HEK293T (cell line): ENCODE measurements around the gene RABGGTB.
"Not testable (repeated sequence)": the region's sequence is repeated elsewhere in the genome, so short reads cannot be mapped to it uniquely, and the experiment has no call there.

ENCODE experiments used
- CTCF ChIA-PET: fragments of 350-600 bp; formaldehyde crosslinking; extraction: SDS; loops from one replicate; lab custom pipeline; 2021; ENCODE audit warnings: antibody characterized with exemption, inconsistent platforms; lab: Yijun Ruan, JAX
- POLR2A ChIA-PET: fragments of 350-600 bp; formaldehyde crosslinking; extraction: SDS; loops from one replicate; lab custom pipeline; 2020; ENCODE audit warnings: antibody characterized with exemption, inconsistent platforms; lab: Yijun Ruan, JAX
- DNase-seq: peaks from one replicate; pipeline ENCODE4 v3.0.0; 2012; ENCODE audit warnings: mixed read lengths; ENCODE audit errors: extremely low spot score
- ARNT ChIP-seq: fragments of 450-650 bp; IDR thresholded peaks from 2 replicates; pipeline ENCODE4 v1.6.1; 2017; ENCODE audit warnings: mild to moderate bottlenecking
- BHLHE40 ChIP-seq: fragments of 450-650 bp; IDR thresholded peaks from 2 replicates; pipeline ENCODE4 v1.6.1; 2016; ENCODE audit warnings: mild to moderate bottlenecking, moderate library complexity, borderline replicate concordance
- CTBP1 ChIP-seq: fragments of 450-650 bp; IDR thresholded peaks from 2 replicates; pipeline ENCODE4 v1.6.1; 2016; ENCODE audit warnings: borderline replicate concordance
- ELF4 ChIP-seq: fragments of 450-650 bp; IDR thresholded peaks from 2 replicates; pipeline ENCODE4 v1.6.1; 2017; ENCODE audit warnings: antibody characterized with exemption
- FOXA1 ChIP-seq: fragments of 450-650 bp; IDR thresholded peaks from 2 replicates; pipeline ENCODE4 v1.6.1; 2016; ENCODE audit warnings: mild to moderate bottlenecking
- FOXK2 ChIP-seq: fragments of 450-650 bp; IDR thresholded peaks from 2 replicates; pipeline ENCODE4 v1.6.1; 2016; ENCODE audit warnings: mild to moderate bottlenecking
- FOXM1 ChIP-seq: fragments of 450-650 bp; IDR thresholded peaks from 2 replicates; pipeline ENCODE4 v1.6.1; 2017; ENCODE audit warnings: mild to moderate bottlenecking, borderline replicate concordance
- HDGF ChIP-seq: fragments of 450-650 bp; IDR thresholded peaks from 2 replicates; pipeline ENCODE4 v1.6.1; 2017; ENCODE audit warnings: antibody characterized with exemption, borderline replicate concordance
- L3MBTL2 ChIP-seq: fragments of 450-650 bp; conservative IDR thresholded peaks from 2 replicates; pipeline ENCODE4 v1.6.1; 2016; ENCODE audit warnings: mild to moderate bottlenecking
- LEF1 ChIP-seq: fragments of 450-650 bp; IDR thresholded peaks from 2 replicates; pipeline ENCODE4 v1.6.1; 2017; ENCODE audit warnings: mild to moderate bottlenecking, borderline replicate concordance
- NFRKB ChIP-seq: fragments of 450-650 bp; IDR thresholded peaks from 2 replicates; pipeline ENCODE4 v1.6.1; 2016; ENCODE audit warnings: mild to moderate bottlenecking, moderate library complexity
- PKNOX1 ChIP-seq: fragments of 450-650 bp; IDR thresholded peaks from 2 replicates; pipeline ENCODE4 v1.6.1; 2016
- SP1 ChIP-seq: fragments of 450-650 bp; IDR thresholded peaks from 2 replicates; pipeline ENCODE4 v1.6.1; 2017
- SUZ12 ChIP-seq: fragments of 450-650 bp; IDR thresholded peaks from 2 replicates; pipeline ENCODE4 v1.6.1; 2016; ENCODE audit warnings: mild to moderate bottlenecking
- TARDBP ChIP-seq: fragments of 450-650 bp; IDR thresholded peaks from 2 replicates; pipeline ENCODE4 v1.6.1; 2016
- ZNF384 ChIP-seq: fragments of 450-650 bp; IDR thresholded peaks from 2 replicates; pipeline ENCODE4 v1.6.1; 2016

The RABGGTB gene

GRCh38 chr1:75785983-75786853 lies at the start of gene RABGGTB:
TSS of gene RABGGTB (plus strand) at chr1:75786256. CDS start at chr1:75786272, 16 bp downstream.
- POLR2A ChIA-PET: interaction anchor here (0.6 to 3.0 kb wide), 19 partner anchors 9 to 411 kb away, joined by 3 to 25 read pairs (median 4); partner anchors contain the start of genes ACADM and MSH4
- CTCF ChIA-PET: no interaction called here

GRCh38 chr1:75742047-75742625 lies 43.9 kb upstream of the RABGGTB start:
- no peak for DNase-seq
- CTCF ChIA-PET: no interaction called here
- TF ChIP-seq SUZ12: no peak
- no peak for TF ChIP-seq ARNT
- no peak for TF ChIP-seq FOXM1
- TF ChIP-seq NFRKB: no peak
- no peak for TF ChIP-seq SP1
- POLR2A ChIA-PET: no interaction called here

More at GRCh38 chr1:75785983-75786853, at the start of gene RABGGTB:
- TF ChIP-seq SP1 (no peak), HDGF (no peak), FOXM1 (0 out of 2 replicates have a peak, but pooled peaks have one; percentile 58), ZNF384 (no peak), ELF4 (peak; percentile 97), TARDBP (no peak), ARNT (no peak), LEF1 (peak; percentile 67; the same call in 1 of the 2 replicates), NFRKB (no peak), L3MBTL2 (peak; percentile 93), CTBP1 (0 out of 2 replicates have a peak, but pooled peaks have one; percentile 18), BHLHE40 (no peak)
- peak; percentile 99 for DNase-seq

GRCh38 chr1:75745276-75745675 lies 40.8 kb upstream of the RABGGTB start:
- ChIA-PET POLR2A (no interaction called here), CTCF (no interaction called here)
- TF ChIP-seq BHLHE40: no peak
- no peak for TF ChIP-seq HDGF
- TF ChIP-seq SP1: no peak
- no peak for TF ChIP-seq NFRKB
- TF ChIP-seq FOXK2: no peak
- no peak for TF ChIP-seq LEF1
- no peak for TF ChIP-seq ARNT
- no peak for TF ChIP-seq SUZ12
- no peak for TF ChIP-seq TARDBP
- TF ChIP-seq PKNOX1: no peak
- no peak for TF ChIP-seq FOXM1
- TF ChIP-seq ZNF384: no peak
- TF ChIP-seq CTBP1: no peak
- TF ChIP-seq FOXA1: no peak
- no peak for TF ChIP-seq L3MBTL2
- no peak for TF ChIP-seq ELF4
- no peak for DNase-seq

- POLR2A ChIA-PET, DNase-seq, CTCF ChIA-PET: not testable (repeated sequence)
Observed at GRCh38 chr1:75757210-75757609, 28.8 kb upstream of the RABGGTB start.

GRCh38 chr1:75758543-75758942 lies 27.5 kb upstream of the RABGGTB start:
- POLR2A ChIA-PET, DNase-seq, CTCF ChIA-PET: not testable (repeated sequence)

GRCh38 chr1:75764057-75764655 lies 21.9 kb upstream of the RABGGTB start:
- ChIA-PET CTCF (interaction anchor here (0.5 to 0.6 kb wide), 2 partner anchors 135 to 500 kb away, joined by 3 to 4 read pairs; no protein-coding TSS in a partner anchor), POLR2A (interaction anchor here (0.9 kb wide), 2 partner anchors 22 to 41 kb away, joined by 3 to 10 read pairs; partner anchors contain the start of gene RABGGTB)
- TF ChIP-seq FOXK2 (no peak), FOXM1 (no peak), SUZ12 (no peak), TARDBP (no peak), L3MBTL2 (no peak), ELF4 (no peak), NFRKB (no peak), FOXA1 (no peak), BHLHE40 (no peak), HDGF (no peak), ARNT (no peak), CTBP1 (no peak), LEF1 (no peak), PKNOX1 (no peak), SP1 (no peak), ZNF384 (no peak)
- DNase-seq: no peak
